GM08714 (cell line): Measurements from ENCODE around the gene RCBTB1.
A peak's percentile ranks its signal among the peaks of the same experiment; 100 is the strongest.

ENCODE experiments used
- H3K4me3 ChIP-seq: fragments of 200-500 bp; sonication (Bioruptor generic); 2 replicates; pipeline ENCODE4 v1.5.1; 2014; ENCODE audit warnings: mild to moderate bottlenecking, low read length, inconsistent platforms
- ZNF274 ChIP-seq: IDR thresholded peaks from 2 replicates; pipeline ENCODE4 v1.6.1; 2012; ENCODE audit warnings: mild to moderate bottlenecking, low read depth, low read length

RCBTB1 gene

GRCh38 chr13:49530457-49530856 is 54.9 kb downstream of the RCBTB1 start:
- no peak for TF ChIP-seq ZNF274
- no peak overlapping the region; the same call in 1 of the 2 replicates for H3K4me3 ChIP-seq

- no peak overlapping the region for H3K4me3 ChIP-seq
- no peak for TF ChIP-seq ZNF274
Observed at GRCh38 chr13:49528161-49528560, 57.2 kb downstream of the RCBTB1 start.

DNA sequence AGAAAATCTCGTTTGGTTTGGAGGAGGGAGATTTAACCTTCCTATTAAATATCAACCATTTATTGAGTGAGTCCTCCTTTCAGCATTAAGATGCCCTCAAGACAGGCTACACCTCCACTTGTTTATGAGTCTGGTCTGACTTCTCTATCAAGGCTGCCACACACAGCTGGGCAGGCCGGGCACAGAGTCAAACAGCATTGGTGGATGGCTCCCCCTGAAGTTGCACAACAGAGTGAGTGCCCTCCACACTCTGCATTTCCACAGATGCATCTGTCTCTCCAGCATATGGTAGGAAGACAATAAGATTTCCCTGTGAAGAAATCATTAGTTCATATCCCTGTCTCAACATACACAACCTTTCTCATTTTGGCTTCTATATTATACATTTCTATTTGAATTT is 58.2 kb downstream of the RCBTB1 start:
- no peak for TF ChIP-seq ZNF274
- H3K4me3 ChIP-seq: no peak overlapping the region

- no peak overlapping the region for H3K4me3 ChIP-seq
- no peak for TF ChIP-seq ZNF274
Observed at GRCh38 chr13:49524740-49525501, 60.4 kb downstream of the RCBTB1 start.

- H3K4me3 ChIP-seq: no peak overlapping the region
- TF ChIP-seq ZNF274: no peak
Observed at GRCh38 chr13:49521224-49521623, 64.1 kb downstream of the RCBTB1 start.

DNA sequence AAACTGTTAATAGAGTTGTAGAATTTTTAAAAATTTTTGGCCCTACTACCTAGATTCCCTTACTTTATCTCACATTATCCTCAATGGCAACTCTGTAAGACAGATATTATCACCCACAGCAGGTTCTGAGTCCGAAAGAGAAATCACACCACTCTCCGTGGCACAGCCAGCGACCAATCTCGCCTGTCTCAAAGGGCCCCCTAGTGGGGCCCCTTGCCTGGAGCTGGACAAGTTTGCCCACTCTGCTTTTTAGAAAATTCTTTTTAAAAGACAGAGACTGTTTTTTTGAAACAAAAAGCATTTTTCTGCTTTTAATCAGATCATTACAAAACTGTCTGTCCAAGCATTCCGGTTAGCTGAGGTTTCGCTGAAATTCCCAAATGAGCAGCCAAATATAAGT is 67.9 kb downstream of the RCBTB1 start:
- no peak for TF ChIP-seq ZNF274
- no peak overlapping the region for H3K4me3 ChIP-seq

DNA sequence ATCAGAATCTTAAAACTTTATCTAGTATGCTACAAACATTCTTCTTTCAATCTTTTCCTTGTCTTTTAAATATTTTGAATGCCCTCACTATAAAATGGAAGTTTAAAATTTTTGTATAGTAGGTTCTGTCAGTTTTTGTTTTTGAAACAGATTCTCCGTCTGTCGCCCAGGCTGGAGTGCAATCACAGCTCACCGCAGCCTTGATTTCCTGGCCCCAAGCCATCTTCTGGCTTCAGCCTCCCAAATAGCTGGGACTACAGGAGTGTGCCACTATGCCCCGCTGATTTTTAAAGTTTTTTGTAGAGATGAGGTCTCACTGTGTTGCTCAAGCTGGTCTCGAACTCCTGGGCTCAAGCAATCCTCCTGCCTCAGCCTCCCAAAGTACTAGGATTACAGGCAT is 68.9 kb downstream of the RCBTB1 start:
- TF ChIP-seq ZNF274: no peak
- no peak overlapping the region for H3K4me3 ChIP-seq

- TF ChIP-seq ZNF274: no peak
- H3K4me3 ChIP-seq: no peak overlapping the region
Observed at GRCh38 chr13:49512578-49512977, 72.8 kb downstream of the RCBTB1 start.

DNA sequence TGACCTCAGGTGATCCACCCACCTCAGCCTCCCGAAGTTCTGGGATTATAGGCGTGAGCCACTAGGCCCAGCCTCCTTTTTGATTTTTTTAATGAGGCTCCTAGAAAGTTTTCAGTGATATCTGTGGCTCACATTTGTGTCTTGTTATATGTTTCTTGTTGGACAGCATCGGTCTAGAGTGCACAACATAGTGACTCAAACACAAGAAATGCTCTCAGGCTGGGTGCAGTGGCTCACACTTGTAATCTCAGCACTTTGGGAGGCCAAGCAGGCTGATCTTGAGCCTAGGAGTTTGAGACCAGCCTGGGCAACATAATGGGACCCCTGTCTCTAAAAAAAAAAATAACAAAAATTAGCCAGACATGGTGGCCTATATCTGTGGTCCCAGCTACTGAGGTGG is 81.4 kb downstream of the RCBTB1 start:
- H3K4me3 ChIP-seq: no peak overlapping the region
- TF ChIP-seq ZNF274: no peak

DNA sequence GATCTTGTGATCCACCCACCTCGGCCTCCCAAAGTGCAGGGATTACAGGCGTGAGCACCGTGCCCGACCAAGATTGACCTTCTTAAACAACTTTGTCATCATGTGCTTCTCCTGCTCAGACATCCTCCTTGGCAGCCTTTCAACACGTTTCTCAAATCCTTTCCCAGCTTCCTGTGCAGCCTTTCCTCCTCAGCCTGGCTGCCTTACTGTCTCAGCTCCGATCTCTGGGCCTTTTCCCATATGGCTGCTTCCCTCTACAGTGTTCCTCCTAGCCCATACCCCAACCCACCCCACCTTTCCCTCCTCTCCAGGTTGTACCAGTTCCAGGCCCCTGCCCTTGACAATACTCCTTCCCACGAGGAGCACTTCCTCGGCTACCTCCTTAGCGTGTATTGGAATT is 82.4 kb downstream of the RCBTB1 start:
- TF ChIP-seq ZNF274: no peak
- no peak overlapping the region for H3K4me3 ChIP-seq

DNA sequence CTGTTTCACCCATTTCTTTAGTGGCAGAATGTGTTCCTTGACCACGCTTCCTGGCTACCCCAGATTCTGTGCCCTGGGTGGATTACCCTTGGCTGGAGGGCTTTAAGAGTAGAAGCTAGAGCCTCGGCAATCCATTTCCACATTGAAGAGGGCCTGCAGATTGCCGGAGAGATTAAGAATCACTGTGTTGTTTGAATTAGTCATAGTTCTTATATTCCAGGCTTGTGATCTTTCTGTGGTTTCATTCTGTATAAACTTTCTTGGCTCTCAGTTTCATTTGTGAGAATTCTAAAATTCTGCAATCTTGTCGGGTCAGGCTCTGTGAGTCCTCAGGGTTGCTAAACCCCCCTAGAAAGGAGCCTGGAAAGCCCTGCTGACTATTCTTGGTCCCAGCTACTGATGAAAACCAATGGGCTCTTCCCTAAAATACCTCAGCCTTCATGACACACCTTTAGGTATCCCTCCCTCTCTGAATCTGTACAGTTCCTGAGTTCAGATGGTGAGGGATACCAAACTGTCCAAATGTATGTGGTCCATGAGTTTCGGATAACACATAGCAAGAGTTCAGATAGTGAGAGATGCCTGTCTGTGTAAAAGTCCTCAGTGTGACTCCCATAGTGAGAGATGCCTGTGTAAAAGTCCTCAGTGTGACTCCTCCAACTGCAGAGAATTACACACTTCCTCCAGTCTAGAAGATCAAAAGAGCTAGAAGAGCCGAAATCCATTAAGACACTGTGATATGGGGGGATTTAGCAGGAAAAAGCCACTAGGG is 85.3 kb downstream of the RCBTB1 start:
- TF ChIP-seq ZNF274: no peak
- no peak overlapping the region for H3K4me3 ChIP-seq

DNA sequence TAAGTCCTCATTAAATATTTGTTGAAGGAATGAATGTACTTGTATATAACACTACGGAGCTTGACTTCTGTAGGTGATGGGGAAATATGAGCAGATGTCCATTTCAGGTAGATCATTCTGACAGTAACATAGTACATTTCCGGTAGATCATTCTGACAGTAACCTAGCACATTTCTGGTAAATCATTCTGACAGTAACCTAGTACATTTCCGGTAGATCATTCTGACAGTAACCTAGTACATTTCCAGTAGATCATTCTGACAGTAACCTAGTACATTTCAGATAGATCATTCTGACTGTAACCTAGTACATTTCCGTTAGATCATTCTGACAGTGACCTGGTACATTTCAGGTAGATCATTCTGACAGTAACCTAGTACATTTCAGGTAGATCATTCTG is 87.2 kb downstream of the RCBTB1 start:
- TF ChIP-seq ZNF274: no peak
- H3K4me3 ChIP-seq: no peak overlapping the region

DNA sequence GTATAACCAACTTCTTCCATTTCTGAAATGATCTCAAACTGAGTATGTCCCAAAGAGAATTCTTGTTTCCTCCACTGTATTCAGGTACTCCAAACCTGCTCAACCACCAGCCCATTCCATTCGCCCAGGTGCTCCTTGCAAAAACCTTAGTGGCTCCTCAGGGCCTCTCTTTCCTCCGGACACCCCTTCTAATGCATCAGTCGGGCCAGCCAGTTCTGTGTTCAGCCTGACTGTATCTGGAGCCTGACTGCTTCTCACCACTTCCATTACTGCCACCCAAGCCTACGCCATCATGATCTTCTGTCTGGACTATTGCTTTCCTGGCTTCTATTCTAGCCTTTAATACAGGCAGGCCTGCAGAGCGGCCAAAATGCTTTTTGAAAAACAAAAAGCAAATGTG is 88.1 kb downstream of the RCBTB1 start:
- no peak overlapping the region; the same call in 1 of the 2 replicates for H3K4me3 ChIP-seq
- TF ChIP-seq ZNF274: no peak

GRCh38 chr13:49496837-49497236 is 88.5 kb downstream of the RCBTB1 start:
- H3K4me3 ChIP-seq: peak overlapping the region; percentile 70; the same call in 1 of the 2 replicates
